HUDEP-2 (cell line): ENCODE data around the gene SPAG9.

Source experiments
- DNase-seq, 76 experiments: peaks; one replicate each; lab custom pipeline; 2025; ENCODE audit not compliant: unreplicated experiment in 76 of 76; lab: John Stamatoyannopoulos, UW

Gene SPAG9

DNA sequence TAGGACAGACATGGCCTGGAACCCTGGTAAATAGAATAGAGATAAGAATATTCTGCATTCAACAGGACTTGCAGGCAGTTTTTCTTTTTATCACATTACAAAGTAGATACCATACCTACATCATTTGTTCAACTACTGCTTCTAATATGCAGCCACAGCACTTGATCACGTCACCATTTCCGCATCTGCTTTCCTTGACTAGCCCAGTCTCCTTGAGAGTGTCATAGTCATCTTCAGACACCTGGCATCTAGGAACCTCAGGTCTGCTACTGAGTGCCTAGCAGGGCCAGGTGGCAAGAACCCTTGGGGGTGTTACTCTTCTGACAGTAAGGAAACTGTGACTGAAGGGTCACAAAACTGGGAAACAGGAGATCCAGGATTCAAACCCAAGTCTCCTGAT, 161.3 kb downstream of the SPAG9 start:
- no peak for DNase-seq

DNA sequence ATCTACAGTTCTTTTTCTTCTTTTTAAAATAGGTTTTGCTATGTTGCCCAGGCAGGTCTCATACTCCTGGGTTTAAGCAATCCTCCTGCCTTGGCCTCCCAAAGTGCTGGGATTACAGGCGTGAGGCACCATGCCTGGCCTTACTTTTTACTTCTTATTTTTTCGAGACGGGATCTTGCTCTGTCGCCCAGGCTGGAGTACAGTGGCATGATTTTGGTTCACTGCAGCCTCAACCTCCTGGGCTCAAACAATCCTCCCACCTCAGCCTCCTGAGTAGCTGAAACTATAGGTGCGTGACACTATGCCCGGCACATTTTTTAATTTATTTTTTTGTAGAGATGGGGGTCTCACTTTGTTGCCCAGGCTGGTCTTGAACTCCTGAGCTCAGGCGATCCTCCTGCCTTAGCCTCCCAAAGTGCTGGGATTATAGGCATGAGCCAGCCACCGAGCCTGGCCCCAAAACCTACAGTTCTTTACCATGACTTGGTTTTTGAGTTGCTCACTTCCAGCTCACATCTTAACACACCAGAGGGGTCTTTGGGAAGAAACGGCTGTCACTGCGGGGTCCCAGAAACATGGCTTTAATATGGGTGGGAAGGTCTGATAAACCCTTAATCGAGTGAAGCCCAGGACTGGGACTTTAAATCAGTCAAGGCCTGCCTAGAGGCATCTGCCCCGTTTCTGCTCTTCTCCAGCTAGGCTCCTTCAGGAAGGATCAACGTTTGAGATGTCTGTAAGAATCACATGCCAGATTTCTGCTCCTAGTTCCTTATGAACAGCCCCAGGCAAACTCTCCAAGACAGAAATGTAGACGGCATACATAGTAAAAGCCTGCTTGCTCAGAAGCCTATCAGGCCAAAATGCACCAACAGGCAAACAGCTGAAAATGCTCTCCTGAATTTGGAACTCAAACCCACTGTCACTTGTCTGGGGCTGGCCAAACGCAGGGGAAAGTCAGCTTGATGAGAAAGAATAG, 162.8 kb downstream of the SPAG9 start:
- no peak for DNase-seq

GRCh38 chr17:50956750-50957523, 163.7 kb downstream of the SPAG9 start:
- DNase-seq: peak in 47 of 76 experiments; percentile 2 to 73 (median 33)

DNA sequence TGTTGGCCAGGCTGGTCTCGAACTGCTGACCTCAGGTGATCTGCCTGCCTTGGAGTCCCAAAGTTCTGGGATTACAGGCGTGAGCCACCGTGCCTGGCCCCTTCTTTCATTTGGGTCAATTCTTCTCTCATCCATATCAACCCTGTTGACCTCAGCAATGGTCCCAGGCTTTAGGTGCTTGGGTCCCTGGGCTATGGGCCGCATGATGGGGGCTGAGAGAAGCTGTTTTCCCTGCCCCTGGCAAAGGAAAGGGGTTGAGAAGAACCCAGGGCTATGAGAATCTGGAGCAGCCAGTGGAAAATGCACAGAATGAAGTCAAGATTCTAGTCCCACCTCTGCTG, 164.3 kb downstream of the SPAG9 start:
- DNase-seq: no peak

DNA sequence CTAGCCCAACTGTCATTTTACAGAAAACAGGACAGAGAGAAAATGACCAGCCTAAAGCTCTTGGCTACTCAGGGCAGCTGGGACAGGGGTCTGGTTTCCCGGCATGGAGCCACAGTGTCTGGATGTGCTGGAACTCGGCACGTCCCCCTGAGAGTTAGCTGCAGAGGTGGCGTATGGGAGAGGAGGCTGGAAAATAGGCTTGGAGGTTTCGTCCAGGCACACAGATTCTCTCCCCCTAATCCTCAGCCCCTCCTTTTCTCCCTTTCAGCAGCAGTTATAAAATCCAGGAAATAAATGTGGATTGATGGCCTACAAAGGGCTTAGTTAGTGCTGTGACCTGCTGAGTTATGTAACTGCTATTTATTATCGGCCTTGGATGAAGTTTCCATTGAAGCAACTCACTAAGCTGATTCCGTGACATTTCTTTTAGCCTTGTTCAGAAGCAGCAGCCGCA, 165.0 kb downstream of the SPAG9 start:
- no peak for DNase-seq

- DNase-seq: no peak
Observed at GRCh38 chr17:50955160-50955559, 165.5 kb downstream of the SPAG9 start.

- no peak for DNase-seq
Observed at GRCh38 chr17:50954641-50955121, 166.0 kb downstream of the SPAG9 start.

GRCh38 chr17:50953831-50954601, 166.7 kb downstream of the SPAG9 start:
- DNase-seq: no peak

GRCh38 chr17:50953518-50953830, 167.2 kb downstream of the SPAG9 start:
- no peak for DNase-seq

DNA sequence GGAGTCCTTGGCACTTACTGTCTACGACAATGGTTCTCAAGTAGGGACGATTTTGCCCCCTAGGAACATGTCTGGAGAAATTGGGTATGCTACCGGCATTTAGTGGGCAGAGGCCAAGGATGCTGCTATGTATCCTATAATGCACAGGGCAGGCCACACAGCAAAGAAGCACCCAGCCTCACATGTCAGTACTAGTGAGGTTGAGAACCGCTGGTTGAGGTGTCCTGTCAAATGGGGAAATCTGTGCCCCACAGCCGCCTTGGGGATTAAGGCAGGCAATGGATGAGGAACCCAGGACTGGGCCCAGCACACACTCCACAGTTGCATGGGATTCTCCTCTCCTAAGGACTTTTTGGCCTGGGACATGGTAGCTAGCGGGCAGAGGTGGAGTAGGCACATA, 167.8 kb downstream of the SPAG9 start:
- DNase-seq: no peak

GRCh38 chr17:50952013-50952412, 168.7 kb downstream of the SPAG9 start:
- peak in 64 of 76 experiments; percentile 10 to 72 (median 41) for DNase-seq

DNA sequence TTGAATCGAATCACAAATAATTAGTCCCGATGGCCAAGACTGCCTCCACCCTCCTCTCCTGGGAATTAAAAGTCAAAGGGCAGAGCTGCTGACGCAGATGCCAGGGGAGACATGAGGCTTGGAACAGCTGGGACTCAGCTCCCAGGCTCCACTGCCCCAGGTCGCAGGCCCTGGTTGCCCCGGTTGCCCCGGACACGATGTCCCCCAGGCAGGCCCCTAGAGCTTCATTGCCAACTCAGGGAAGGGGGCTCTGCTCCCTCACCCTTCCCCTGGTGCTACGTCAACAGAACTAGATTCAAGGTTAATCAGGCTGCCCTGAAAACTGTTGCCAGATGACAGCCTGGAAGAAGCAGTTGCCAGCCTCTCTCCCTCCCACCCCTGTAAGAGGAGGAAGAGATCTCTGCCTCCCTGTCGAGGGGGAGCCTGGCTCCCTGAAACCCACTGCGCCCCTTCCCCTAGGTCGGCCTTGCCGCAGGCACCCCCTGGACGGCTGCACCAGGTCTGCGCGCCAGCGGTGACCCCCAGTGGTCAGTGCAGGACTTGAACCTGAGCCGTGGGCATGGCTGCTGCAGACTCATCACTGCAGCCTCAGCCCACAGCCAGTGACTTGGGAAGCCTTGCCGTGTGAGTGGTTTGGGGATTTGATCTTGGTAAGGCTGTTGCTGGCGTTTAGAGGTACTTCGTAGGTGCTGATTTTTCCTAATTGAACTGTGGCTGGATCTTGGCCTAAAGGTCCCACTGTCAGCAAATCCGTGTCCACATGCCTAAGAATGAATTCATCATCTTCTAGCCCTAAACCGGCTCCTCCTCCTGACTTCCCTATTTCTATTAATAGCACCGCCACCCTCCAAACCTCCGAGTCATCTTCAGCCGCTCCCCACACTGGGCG, 170.4 kb downstream of the SPAG9 start:
- peak in 69 of 76 experiments; percentile 20 to 81 (median 59) for DNase-seq

DNA sequence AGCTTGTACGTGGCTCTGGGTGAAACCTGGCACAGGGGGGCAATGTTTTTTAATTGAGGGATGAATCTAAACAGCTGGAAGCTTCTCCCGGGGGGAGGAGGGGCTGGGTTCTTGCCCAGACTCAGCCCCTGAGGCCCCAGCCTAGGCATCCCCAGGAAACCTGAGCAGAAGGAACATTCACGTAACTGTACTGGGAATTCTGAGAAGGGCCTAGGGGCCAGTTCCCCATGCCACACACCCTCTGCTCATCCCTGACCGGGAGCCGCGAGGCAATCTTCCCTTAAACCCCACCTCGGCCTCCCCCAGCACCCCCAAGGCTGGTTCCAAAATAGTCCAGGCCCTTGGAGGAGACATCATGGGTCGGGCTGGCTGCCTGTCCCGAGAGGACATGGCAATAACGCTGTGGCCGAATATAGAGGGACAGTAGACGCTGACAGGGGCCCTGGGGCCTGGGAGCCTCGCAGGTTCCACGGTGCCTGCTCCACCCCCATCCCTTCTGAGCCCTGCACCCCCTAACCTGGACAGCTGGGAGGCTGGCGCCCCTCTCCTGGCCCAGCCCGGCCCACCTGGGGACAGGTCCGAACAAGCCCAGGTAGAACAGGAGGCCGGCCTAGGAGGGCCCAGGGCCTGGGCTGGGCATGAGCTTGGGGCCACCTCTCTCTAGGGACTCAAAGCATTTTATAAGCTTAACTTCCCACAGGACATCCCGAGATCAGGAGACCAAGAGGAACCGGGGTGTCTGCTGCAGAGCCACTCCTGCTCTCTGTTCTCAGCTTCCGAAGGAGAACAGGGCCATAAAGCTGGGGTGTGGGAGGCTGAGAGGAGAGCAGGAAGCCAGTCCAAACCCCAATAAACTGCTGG, 171.3 kb downstream of the SPAG9 start:
- no peak for DNase-seq

- DNase-seq: no peak
Observed at GRCh38 chr17:50948711-50949110, 172.0 kb downstream of the SPAG9 start.

GRCh38 chr17:50947782-50948543, 172.7 kb downstream of the SPAG9 start:
- peak in 75 of 76 experiments; percentile 31 to 97 (median 88) for DNase-seq

GRCh38 chr17:50946891-50947781, 173.5 kb downstream of the SPAG9 start:
- DNase-seq: peak in 2 of 76 experiments; percentile 2 to 27

- peak in 29 of 76 experiments; percentile 2 to 53 (median 20) for DNase-seq
Observed at GRCh38 chr17:50946223-50946890, 174.3 kb downstream of the SPAG9 start.
